K562 (cell line): Measurements from ENCODE around the gene DHODH. TPM values are rescaled to one million over a fixed set of nuclear protein-coding genes. Genes with fewer than 3 reads are reported as not detected.

Source experiments
- ATAC-seq: fragments of 200-7000 bp; cut with Tn5 transposase; 3 replicates; pipeline ENCODE4 v1.9.1; 2020; ENCODE audit warnings: moderate library complexity
- BruUV-seq: library from RNA; stranded (reverse); fragments of 400-500 nt; replicated peaks from 2 replicates; lab custom pipeline; 2021; lab: Mats Ljungman, UMichigan
- CTCF ChIA-PET: fragments of 300-600 bp; formaldehyde crosslinking; extraction: SDS; loops from one replicate; lab custom pipeline; 2021; ENCODE audit warnings: low intra/inter-chr PET ratio; lab: Yijun Ruan, JAX
- POLR2A ChIA-PET: fragments of 300-600, 350-650 bp; sonication (Branson Sonifier 250); formaldehyde crosslinking; extraction: SDS; loops from one replicate; lab custom pipeline; 2021; ENCODE audit warnings: antibody characterized with exemption, inconsistent platforms; lab: Yijun Ruan, JAX
- DNase-seq, 4 experiments: peaks; one replicate each; pipeline versions ENCODE4 v3.0.0 to v3.0.0-alpha.2; 2011 to 2018; ENCODE audit warnings: low spot score in 3 of 4, mixed read lengths in 3 of 4; ENCODE audit errors: extremely low read depth in 1 of 4
- FAIRE-seq: peaks from 2 replicates; lab custom pipeline; 2011; peaks lifted over from hg19 to GRCh38; lab: Jason Lieb, UNC
- H2AFZ ChIP-seq: 2 replicates; pipeline ENCODE4 v1.6.0; 2011; ENCODE audit warnings: low read depth, low read length, control low read depth, inconsistent platforms
- H3K27ac ChIP-seq: fragments of 200-600 bp; 3 replicates; pipeline ENCODE4 v1.8.0; 2011; ENCODE audit warnings: low read depth, mild to moderate bottlenecking, control low read depth, inconsistent platforms, low read length, moderate library complexity, mixed read lengths; ENCODE audit errors: extremely low read depth
- H3K27me3 ChIP-seq, 2 experiments: fragments of 300-600 bp in 1 of 2; 2 replicates in 1 of 2; 3 replicates in 1 of 2; pipeline versions ENCODE4 v1.6.0 to v1.8.0; 2011; ENCODE audit warnings: inconsistent platforms in 2 of 2, low read length in 2 of 2, mild to moderate bottlenecking in 1 of 2, mixed read lengths in 1 of 2, moderate library complexity in 1 of 2; ENCODE audit not compliant: control insufficient read depth in 2 of 2, insufficient read depth in 2 of 2
- H3K36me3 ChIP-seq: fragments of 300-600 bp; 3 replicates; pipeline ENCODE4 v1.8.0; 2011; ENCODE audit warnings: mild to moderate bottlenecking, low read length, inconsistent platforms; ENCODE audit not compliant: control insufficient read depth, insufficient read depth
- H3K4me1 ChIP-seq, 2 experiments: fragments of 200-600 bp in 1 of 2; replicated peaks in 1 of 2; 2 replicates in 1 of 2; 3 replicates in 1 of 2; pipeline versions ENCODE4 v1.5.1 to v1.8.0; 2011; ENCODE audit warnings: inconsistent platforms in 2 of 2, low read length in 2 of 2, mild to moderate bottlenecking in 1 of 2, mixed read lengths in 1 of 2, moderate library complexity in 1 of 2; ENCODE audit not compliant: control insufficient read depth in 2 of 2, insufficient read depth in 2 of 2
- H3K4me2 ChIP-seq: 2 replicates; pipeline ENCODE4 v1.6.1; 2011; ENCODE audit warnings: low read length, control low read depth, inconsistent platforms, mixed read lengths; ENCODE audit not compliant: insufficient read depth
- H3K4me3 ChIP-seq: fragments of 200-600 bp; sonication (generic), shearing (Covaris generic); 2 replicates; pipeline ENCODE4 v1.5.1; 2016; ENCODE audit warnings: control low read depth, inconsistent platforms
- H3K79me2 ChIP-seq: fragments of 200-600 bp; 3 replicates; pipeline ENCODE4 v1.8.0; 2011; ENCODE audit warnings: low read length, inconsistent platforms; ENCODE audit not compliant: control insufficient read depth, insufficient read depth
- H3K9ac ChIP-seq, 2 experiments: 2 replicates each; pipeline versions ENCODE4 v1.6.0 to v1.6.1; 2011; ENCODE audit warnings: low read depth in 2 of 2, low read length in 2 of 2, control low read depth in 1 of 2, inconsistent platforms in 1 of 2, mild to moderate bottlenecking in 1 of 2, mixed read lengths in 1 of 2; ENCODE audit not compliant: insufficient read depth in 1 of 2
- H3K9me1 ChIP-seq: one replicate; pipeline ENCODE4 v1.6.0; 2011; ENCODE audit warnings: inconsistent platforms, mild to moderate bottlenecking, low read length, moderate library complexity; ENCODE audit not compliant: control insufficient read depth, insufficient read depth
- H3K9me3 ChIP-seq: replicated peaks from 2 replicates; pipeline ENCODE4 v1.5.1; 2011; ENCODE audit warnings: low read depth, low read length, inconsistent platforms; ENCODE audit not compliant: control insufficient read depth, insufficient read depth
- H4K20me1 ChIP-seq: replicated peaks from 2 replicates; pipeline ENCODE4 v1.6.1; 2011; ENCODE audit warnings: low read length, inconsistent platforms, mixed read lengths; ENCODE audit not compliant: control insufficient read depth, insufficient read depth
- BRD4 ChIP-seq: fragments of 200-600 bp; sonication (generic); IDR thresholded peaks from 2 replicates; pipeline ENCODE4 v1.6.1; 2017; ENCODE audit warnings: inconsistent platforms
- CBX8 ChIP-seq: fragments of 200-600 bp; sonication (generic); IDR thresholded peaks from 2 replicates; pipeline ENCODE4 v1.6.1; 2012; ENCODE audit warnings: borderline replicate concordance, mixed run types, low read depth, mild to moderate bottlenecking, moderate library complexity, mixed read lengths, low read length, control low read depth, inconsistent platforms; ENCODE audit not compliant: poor library complexity, severe bottlenecking; ENCODE audit errors: extremely low read depth
- GABPB1 ChIP-seq: sonication (generic); formaldehyde crosslinking; IDR thresholded peaks from 2 replicates; pipeline ENCODE4 v1.8.0; 2022; ENCODE audit warnings: mild to moderate bottlenecking, missing genetic modification reagents
- HNRNPH1 ChIP-seq: fragments of 200-400 bp; formaldehyde crosslinking; optimal IDR thresholded peaks from 2 replicates; pipeline ENCODE3; 2017; ENCODE audit warnings: low read depth, mild to moderate bottlenecking, low read length, moderate library complexity
- MCM3 ChIP-seq: fragments of 450-650 bp; IDR thresholded peaks from 2 replicates; pipeline ENCODE4 v1.6.1; 2016
- PCBP1 ChIP-seq: fragments of 200-400 bp; formaldehyde crosslinking; IDR thresholded peaks from 2 replicates; pipeline ENCODE4 v1.6.1; 2018; ENCODE audit warnings: mild to moderate bottlenecking, low read depth, low read length; ENCODE audit not compliant: poor library complexity, severe bottlenecking
- SIN3B ChIP-seq: fragments of 450-650 bp; IDR thresholded peaks from 2 replicates; pipeline ENCODE4 v1.6.1; 2017; ENCODE audit warnings: low read depth, mild to moderate bottlenecking, moderate library complexity
- SMARCA4 ChIP-seq: fragments of 450-650 bp; IDR thresholded peaks from 2 replicates; pipeline ENCODE4 v1.6.1; 2016
- ZNF212 ChIP-seq: fragments of 450-650 bp; formaldehyde crosslinking; IDR thresholded peaks from 2 replicates; pipeline ENCODE4 v1.4.0; 2020; ENCODE audit warnings: mild to moderate bottlenecking
- WGBS: fragments of 100-300 bp; shearing (Covaris generic); methylation state at CpG from one replicate; pipeline ENCODE4 v1.1.6; 2016; ENCODE audit warnings: low coverage, mixed read lengths; ENCODE audit not compliant: insufficient coverage; ENCODE audit errors: missing lambda C conversion rate; 5-methylcytosine and 5-hydroxymethylcytosine counted together
- in situ Hi-C: fragments of 300-500 bp; cut with MboI; formaldehyde crosslinking; loops from 4 replicates; pipeline ENCODE4 v1.15.0; 2018; ENCODE audit warnings: inconsistent platforms, mixed read lengths
- intact Hi-C: fragments of 100-400 bp; cut with micrococcal nuclease; formaldehyde crosslinking; loops from 2 replicates; pipeline ENCODE4 v1.14.2; 2022
- polyA plus RNA-seq, 8 experiments: library from polyadenylated mRNA; depleted of rRNA in 4 of 8; stranded (reverse) in 5 of 8; unstranded in 3 of 8; fragments of >200 nt; fragmentation: Nextera tagmentation in 2 of 8; fragmentation: Illumina TruSeq in 1 of 8; extraction: Ambion mirVana in 2 of 8; extraction: Trizol in 1 of 8; gene quantifications; 2 replicates each; pipeline versions ENCODE4 v1.2.1 to v1.2.3, GENCODE V29; 2011 to 2014; ENCODE audit warnings: inconsistent platforms in 1 of 8, missing spikeins in 1 of 8
- total RNA-seq, 7 experiments: library from RNA; depleted of rRNA in 6 of 7; stranded (reverse); fragments of >200 nt in 6 of 7; fragmentation: Illumina TruSeq in 2 of 7; extraction: Trizol in 2 of 7; gene quantifications; 2 replicates each; pipeline versions ENCODE4 v1.2.1 to v1.2.3, GENCODE V29; 2011 to 2021; ENCODE audit warnings: low replicate concordance in 1 of 7

The DHODH gene
- total and polyA plus RNA-seq, 9 of the 15 experiments (the other 6 are each of a cell fraction or from before 2014, with no cell fraction given) = 4.3 to 19.9 (median 12.7) TPM

GRCh38 chr16:71972356-71972755, 36.2 kb upstream of the DHODH start:
- H3K79me2 ChIP-seq = no peaks in the 10 kb centered on the region
- DNase-seq (no peak), FAIRE-seq (no peak), ATAC-seq (no peak)
- no peak for TF ChIP-seq MCM3
- TF ChIP-seq SIN3B = no peak
- H3K27ac ChIP-seq = no peak overlapping the region
- no peak overlapping the region for H3K9ac ChIP-seq
- no peak overlapping the region for H3K4me2 ChIP-seq
- peaks cover 14 to 24% of the 10 kb centered on the region in 2 experiments; a peak in 4 of 5 replicates for H3K27me3 ChIP-seq
- CTCF ChIA-PET = no interaction called here
- no peaks in the 10 kb centered on the region for H3K9me3 ChIP-seq
- no peaks in the 10 kb centered on the region for H3K36me3 ChIP-seq
- 18% methylated on average over 3 of the region's 3 CpGs for WGBS
- no TSS peak for BruUV-seq
- no peaks in the 10 kb centered on the region for H4K20me1 ChIP-seq
- in situ Hi-C loops (no loop called here), intact Hi-C loops (no loop called here)
- no peak overlapping the region for H2AFZ ChIP-seq
- no peak overlapping the region for H3K4me3 ChIP-seq
- no peaks in the 10 kb centered on the region for H3K9me1 ChIP-seq
- POLR2A ChIA-PET = interaction anchor here (0.5 to 1.5 kb wide), 4 partner anchors 8 to 253 kb away, joined by 3 to 5 read pairs (median 3); partner anchors contain the start of gene PKD1L3
- H3K4me1 ChIP-seq = no peaks in the 10 kb centered on the region; a peak in 1 of 5 replicates

DNA sequence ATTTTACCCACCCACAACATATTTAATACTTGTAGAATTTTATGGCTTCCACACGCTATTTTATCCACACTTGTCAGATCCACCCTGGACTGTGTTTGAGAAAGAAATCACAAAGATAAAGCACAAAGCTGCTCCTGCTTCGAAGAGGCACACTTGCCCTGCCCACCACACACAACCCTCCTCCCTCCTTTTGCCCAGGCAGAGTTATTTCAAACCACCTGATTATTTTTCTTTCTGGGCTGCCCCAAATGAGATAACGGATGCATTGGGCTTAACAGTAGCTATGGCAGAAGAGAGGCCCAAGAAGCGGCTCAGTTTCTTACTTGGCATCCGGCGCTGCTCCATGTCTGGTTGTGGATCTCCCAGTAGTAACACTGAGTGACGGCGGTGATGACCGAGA, 35.5 kb upstream of the DHODH start:
- Histone ChIP-seq H3K4me2 (no peak overlapping the region), H3K9ac (no peak overlapping the region), H3K9me3 (no peaks in the 10 kb centered on the region), H3K27ac (no peak overlapping the region), H3K36me3 (no peaks in the 10 kb centered on the region), H4K20me1 (no peaks in the 10 kb centered on the region), H3K79me2 (no peaks in the 10 kb centered on the region), H3K4me1 (no peaks in the 10 kb centered on the region; a peak in 1 of 5 replicates), H2AFZ (no peak overlapping the region), H3K27me3 (peaks cover 14 to 24% of the 10 kb centered on the region in 2 experiments), H3K4me3 (no peak overlapping the region), H3K9me1 (no peaks in the 10 kb centered on the region)
- ChIA-PET CTCF (no interaction called here), POLR2A (interaction anchor here (1.5 kb wide), 1 partner anchor 12 kb away, joined by 5 read pairs; no protein-coding TSS in a partner anchor)
- no peak for FAIRE-seq
- DNase-seq = no peak
- no TSS peak for BruUV-seq
- in situ Hi-C loops (no loop called here), intact Hi-C loops (no loop called here)
- TF ChIP-seq HNRNPH1 = no peak
- TF ChIP-seq PCBP1 = no peak
- TF ChIP-seq ZNF212 (CRISPR knock-in tag) = no peak
- TF ChIP-seq CBX8 = no peak
- TF ChIP-seq BRD4 = no peak
- no peak for TF ChIP-seq SMARCA4
- no peak for TF ChIP-seq GABPB1 (CRISPR knock-in tag)
- ATAC-seq = no peak
- 28% methylated on average over 9 of the region's 9 CpGs for WGBS
